ENCODE results near the gene USP3.

The USP3 gene

GRCh38 chr15:63491116-63491827, 13.1 kb upstream of the USP3 start:
- no peaks in the 10 kb centered on the region for H3K27me3 ChIP-seq (replicated peaks; ENCODE audit: control insufficient read depth, insufficient read depth, low read length)
- no peak overlapping the region for H3K9ac ChIP-seq (ENCODE audit: low read length)
- DNase-seq (ENCODE audit: low read depth): no peak
- no peaks in the 10 kb centered on the region for H3K9me3 ChIP-seq (ENCODE audit: control insufficient read depth, low read length)
- H3K4me3 ChIP-seq (ENCODE audit: low read length): no peak overlapping the region
- H3K4me1 ChIP-seq (ENCODE audit: control insufficient read depth, insufficient read depth, low read length): peaks cover 32% of the 10 kb centered on the region
- no peaks in the 10 kb centered on the region for H3K36me3 ChIP-seq (ENCODE audit: control insufficient read depth, insufficient read depth, low read length, severe bottlenecking)

DNA sequence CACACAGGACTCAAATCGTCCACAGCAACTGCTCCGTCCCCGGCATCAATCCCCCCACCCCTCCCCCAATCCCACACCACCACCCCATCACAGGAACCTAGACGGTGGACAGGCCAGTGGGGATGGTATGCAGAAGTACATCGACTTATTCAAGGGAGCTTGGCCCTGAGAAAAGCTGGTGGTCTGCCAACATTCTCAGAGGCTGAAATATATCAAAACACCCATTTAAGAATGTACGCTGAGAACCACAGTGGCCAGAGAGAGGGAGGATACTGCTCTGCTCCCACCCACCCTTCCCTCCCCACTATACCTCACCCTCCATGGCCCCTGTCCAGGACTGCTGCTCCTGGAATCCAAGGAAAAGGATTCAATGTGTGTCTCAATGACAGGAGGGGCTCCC, 12.4 kb upstream of the USP3 start:
- DNase-seq (ENCODE audit: low read depth): no peak
- Histone ChIP-seq H3K4me1 (ENCODE audit: control insufficient read depth, insufficient read depth, low read length) (peaks cover 27% of the 10 kb centered on the region), H3K4me3 (ENCODE audit: low read length) (no peak overlapping the region), H3K27me3 (replicated peaks; ENCODE audit: control insufficient read depth, insufficient read depth, low read length) (no peaks in the 10 kb centered on the region), H3K36me3 (ENCODE audit: control insufficient read depth, insufficient read depth, low read length, severe bottlenecking) (no peaks in the 10 kb centered on the region), H3K9me3 (ENCODE audit: control insufficient read depth, low read length) (no peaks in the 10 kb centered on the region), H3K9ac (ENCODE audit: low read length) (peak overlapping the region; percentile 34)

DNA sequence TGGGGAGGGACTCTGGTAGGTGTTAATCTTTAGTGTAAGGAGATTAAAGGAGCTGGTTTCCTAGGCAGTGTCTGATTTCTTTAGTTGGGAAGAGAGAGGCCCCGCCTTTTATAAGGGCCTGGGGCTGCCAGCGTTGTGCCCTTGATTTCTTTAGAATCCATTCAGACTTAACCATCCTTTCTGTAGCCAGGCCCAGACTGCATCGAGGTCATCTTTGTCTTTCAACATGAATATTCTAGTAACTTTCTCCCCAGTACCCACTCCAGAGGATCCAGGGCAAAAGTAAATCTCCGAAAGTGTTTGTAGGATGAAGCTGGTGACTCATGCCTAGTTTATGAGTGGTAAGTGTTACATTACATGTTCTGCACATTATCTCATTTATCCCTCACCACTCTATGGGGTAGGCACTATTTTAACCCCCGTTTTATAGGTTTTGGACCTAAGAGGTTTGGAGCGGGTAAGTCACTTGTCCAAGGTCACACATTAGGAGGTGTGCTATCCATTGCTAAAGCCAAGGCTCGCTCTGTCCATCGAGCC, 11.8 kb upstream of the USP3 start:
- H3K4me3 ChIP-seq (ENCODE audit: low read length): no peak overlapping the region
- peaks cover 25% of the 10 kb centered on the region for H3K4me1 ChIP-seq (ENCODE audit: control insufficient read depth, insufficient read depth, low read length)
- DNase-seq (ENCODE audit: low read depth): peak; percentile 52
- H3K9ac ChIP-seq (ENCODE audit: low read length): peak overlapping the region; percentile 34
- H3K9me3 ChIP-seq (ENCODE audit: control insufficient read depth, low read length): no peaks in the 10 kb centered on the region
- no peaks in the 10 kb centered on the region for H3K27me3 ChIP-seq (replicated peaks; ENCODE audit: control insufficient read depth, insufficient read depth, low read length)
- no peaks in the 10 kb centered on the region for H3K36me3 ChIP-seq (ENCODE audit: control insufficient read depth, insufficient read depth, low read length, severe bottlenecking)

DNA sequence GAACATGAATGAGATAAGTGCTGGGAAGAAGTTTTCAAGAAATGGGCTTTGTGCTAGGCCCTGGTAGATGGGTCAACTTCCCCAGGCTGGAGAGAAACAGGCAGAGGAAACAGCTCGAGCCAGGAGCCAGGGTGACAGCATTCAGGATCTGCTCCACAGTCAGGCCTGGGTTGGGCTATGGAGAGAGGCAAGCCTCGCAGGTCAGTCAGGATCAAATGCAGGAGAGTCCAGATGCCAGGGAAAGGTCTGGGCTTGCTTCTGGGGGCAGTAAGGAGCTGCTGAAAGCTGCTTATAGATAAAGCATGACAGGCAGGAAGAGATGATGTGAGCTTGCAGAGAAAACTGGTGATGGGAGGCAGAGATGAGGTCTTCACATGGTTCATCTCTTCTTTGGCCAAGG, 11.0 kb upstream of the USP3 start:
- no peaks in the 10 kb centered on the region for H3K9me3 ChIP-seq (ENCODE audit: control insufficient read depth, low read length)
- DNase-seq (ENCODE audit: low read depth): no peak
- H3K4me3 ChIP-seq (ENCODE audit: low read length): no peak overlapping the region
- no peaks in the 10 kb centered on the region for H3K27me3 ChIP-seq (replicated peaks; ENCODE audit: control insufficient read depth, insufficient read depth, low read length)
- no peaks in the 10 kb centered on the region for H3K36me3 ChIP-seq (ENCODE audit: control insufficient read depth, insufficient read depth, low read length, severe bottlenecking)
- no peak overlapping the region for H3K9ac ChIP-seq (ENCODE audit: low read length)
- peaks cover 25% of the 10 kb centered on the region for H3K4me1 ChIP-seq (ENCODE audit: control insufficient read depth, insufficient read depth, low read length)

DNA sequence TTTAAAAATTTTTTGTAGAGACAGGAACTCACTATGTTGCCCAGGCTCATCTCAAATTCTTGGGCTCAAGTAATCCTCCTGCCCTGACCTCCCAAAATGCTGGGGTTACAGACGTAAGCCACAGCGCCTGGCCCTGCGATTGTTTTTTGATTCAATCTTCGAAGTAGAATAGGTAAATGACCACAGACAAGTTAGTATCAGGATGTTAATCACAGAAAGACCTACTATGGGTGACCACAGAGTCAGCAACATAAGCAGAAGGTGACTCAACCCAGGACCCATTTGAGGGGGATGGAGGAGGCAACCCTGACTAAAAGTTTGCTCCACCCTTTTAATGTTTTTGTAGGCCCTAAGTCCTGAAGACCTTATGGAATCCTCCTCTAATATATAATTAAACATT, 10.0 kb upstream of the USP3 start:
- Histone ChIP-seq H3K27me3 (replicated peaks; ENCODE audit: control insufficient read depth, insufficient read depth, low read length) (no peaks in the 10 kb centered on the region), H3K36me3 (ENCODE audit: control insufficient read depth, insufficient read depth, low read length, severe bottlenecking) (no peaks in the 10 kb centered on the region), H3K4me1 (ENCODE audit: control insufficient read depth, insufficient read depth, low read length) (peaks cover 25% of the 10 kb centered on the region), H3K9ac (ENCODE audit: low read length) (no peak overlapping the region), H3K9me3 (ENCODE audit: control insufficient read depth, low read length) (no peaks in the 10 kb centered on the region), H3K4me3 (ENCODE audit: low read length) (no peak overlapping the region)
- DNase-seq (ENCODE audit: low read depth): no peak

DNA sequence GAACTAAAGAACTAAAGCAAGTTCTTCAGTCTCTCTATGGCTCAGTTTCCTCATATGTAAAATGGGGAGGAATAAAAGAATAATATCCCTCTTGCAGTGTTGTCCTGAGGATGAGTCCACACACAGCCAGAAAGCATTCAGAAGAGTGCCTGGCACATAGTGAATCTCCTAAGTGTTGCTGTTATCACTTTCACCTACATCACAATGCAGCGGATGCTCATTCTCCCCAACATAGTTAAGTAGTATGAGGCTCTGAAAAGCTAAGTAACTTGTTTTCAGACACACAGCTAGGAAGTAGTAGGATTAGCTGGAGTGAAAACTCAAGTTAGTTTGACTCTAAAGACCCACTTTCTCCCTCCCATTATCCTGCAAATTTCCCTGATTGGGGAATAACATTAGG, 9.1 kb upstream of the USP3 start:
- Histone ChIP-seq H3K4me3 (ENCODE audit: low read length) (no peak overlapping the region), H3K27me3 (replicated peaks; ENCODE audit: control insufficient read depth, insufficient read depth, low read length) (no peaks in the 10 kb centered on the region), H3K36me3 (ENCODE audit: control insufficient read depth, insufficient read depth, low read length, severe bottlenecking) (no peaks in the 10 kb centered on the region), H3K9me3 (ENCODE audit: control insufficient read depth, low read length) (no peaks in the 10 kb centered on the region), H3K4me1 (ENCODE audit: control insufficient read depth, insufficient read depth, low read length) (peaks cover 25% of the 10 kb centered on the region), H3K9ac (ENCODE audit: low read length) (no peak overlapping the region)
- no peak for DNase-seq (ENCODE audit: low read depth)

- H3K4me1 ChIP-seq (ENCODE audit: control insufficient read depth, insufficient read depth, low read length): peaks cover 30% of the 10 kb centered on the region
- DNase-seq (ENCODE audit: low read depth): no peak
- H3K9me3 ChIP-seq (ENCODE audit: control insufficient read depth, low read length): no peaks in the 10 kb centered on the region
- H3K9ac ChIP-seq (ENCODE audit: low read length): no peak overlapping the region
- H3K27me3 ChIP-seq (replicated peaks; ENCODE audit: control insufficient read depth, insufficient read depth, low read length): no peaks in the 10 kb centered on the region
- H3K4me3 ChIP-seq (ENCODE audit: low read length): no peak overlapping the region
- H3K36me3 ChIP-seq (ENCODE audit: control insufficient read depth, insufficient read depth, low read length, severe bottlenecking): no peaks in the 10 kb centered on the region
Measured at GRCh38 chr15:63495780-63496488, 8.5 kb upstream of the USP3 start.

- Histone ChIP-seq H3K36me3 (ENCODE audit: control insufficient read depth, insufficient read depth, low read length, severe bottlenecking) (no peaks in the 10 kb centered on the region), H3K9ac (ENCODE audit: low read length) (no peak overlapping the region), H3K9me3 (ENCODE audit: control insufficient read depth, low read length) (no peaks in the 10 kb centered on the region), H3K4me1 (ENCODE audit: control insufficient read depth, insufficient read depth, low read length) (peaks cover 34% of the 10 kb centered on the region), H3K4me3 (ENCODE audit: low read length) (no peak overlapping the region), H3K27me3 (replicated peaks; ENCODE audit: control insufficient read depth, insufficient read depth, low read length) (no peaks in the 10 kb centered on the region)
- DNase-seq (ENCODE audit: low read depth): no peak
Measured at GRCh38 chr15:63497642-63498467, 6.5 kb upstream of the USP3 start.

GRCh38 chr15:63499175-63499549, 5.2 kb upstream of the USP3 start:
- no peaks in the 10 kb centered on the region for H3K27me3 ChIP-seq (replicated peaks; ENCODE audit: control insufficient read depth, insufficient read depth, low read length)

DNA sequence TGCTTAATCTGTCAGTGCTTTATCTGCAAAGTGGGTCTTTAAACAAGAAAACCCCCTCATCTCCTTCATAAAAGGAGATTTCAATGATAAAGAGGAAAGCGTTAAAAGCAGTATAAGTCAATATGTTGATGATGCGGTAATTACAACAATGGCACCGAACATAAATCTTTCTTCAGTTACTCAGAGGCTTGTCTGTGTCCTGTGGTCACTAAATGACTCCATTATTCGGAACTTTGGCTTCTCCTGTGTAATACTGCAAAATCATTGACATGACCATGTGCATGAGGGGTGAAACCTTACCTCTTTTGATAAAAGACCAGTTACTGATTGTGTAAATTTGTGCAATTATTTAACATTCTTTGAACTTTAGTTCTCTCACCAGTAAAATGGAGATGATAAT, 4.8 kb upstream of the USP3 start:
- H3K36me3 ChIP-seq (ENCODE audit: control insufficient read depth, insufficient read depth, low read length, severe bottlenecking): no peaks in the 10 kb centered on the region
- H3K4me1 ChIP-seq (ENCODE audit: control insufficient read depth, insufficient read depth, low read length): peaks cover 32% of the 10 kb centered on the region
- no peak overlapping the region for H3K9ac ChIP-seq (ENCODE audit: low read length)
- no peak for DNase-seq (ENCODE audit: low read depth)
- H3K9me3 ChIP-seq (ENCODE audit: control insufficient read depth, low read length): no peaks in the 10 kb centered on the region
- H3K4me3 ChIP-seq (ENCODE audit: low read length): no peak overlapping the region
- no peaks in the 10 kb centered on the region for H3K27me3 ChIP-seq (replicated peaks; ENCODE audit: control insufficient read depth, insufficient read depth, low read length)

More at GRCh38 chr15:63499175-63499549, 5.2 kb upstream of the USP3 start:
- H3K4me3 ChIP-seq (ENCODE audit: low read length): no peak overlapping the region
- no peak for DNase-seq (ENCODE audit: low read depth)
- no peaks in the 10 kb centered on the region for H3K9me3 ChIP-seq (ENCODE audit: control insufficient read depth, low read length)
- H3K4me1 ChIP-seq (ENCODE audit: control insufficient read depth, insufficient read depth, low read length): peaks cover 32% of the 10 kb centered on the region
- no peaks in the 10 kb centered on the region for H3K36me3 ChIP-seq (ENCODE audit: control insufficient read depth, insufficient read depth, low read length, severe bottlenecking)
- H3K9ac ChIP-seq (ENCODE audit: low read length): no peak overlapping the region
